ENCODE data around the gene RHOBTB3.
A peak's percentile ranks its signal among the peaks of the same experiment; 100 is the strongest.

The RHOBTB3 gene

GRCh38 chr5:95728494-95729114 is 2.5 kb upstream of the RHOBTB3 start:
- no peaks in the 10 kb centered on the region for H3K9me3 ChIP-seq (ENCODE audit: control insufficient read depth, insufficient read depth, low read length)
- peaks cover 62% of the 10 kb centered on the region for H3K27me3 ChIP-seq (ENCODE audit: control insufficient read depth, insufficient read depth, low read length)
- H3K36me3 ChIP-seq (ENCODE audit: control insufficient read depth, insufficient read depth, low read length): no peaks in the 10 kb centered on the region
- H3K4me1 ChIP-seq (ENCODE audit: control insufficient read depth, insufficient read depth, low read length): peaks cover 2% of the 10 kb centered on the region
- H3K4me3 ChIP-seq (ENCODE audit: low read depth, low read length): no peak overlapping the region
- H3K9ac ChIP-seq (ENCODE audit: low read depth, low read length): no peak overlapping the region

- Histone ChIP-seq H3K4me3 (ENCODE audit: low read depth, low read length) (no peak overlapping the region), H3K9ac (ENCODE audit: low read depth, low read length) (no peak overlapping the region), H3K27me3 (ENCODE audit: control insufficient read depth, insufficient read depth, low read length) (peaks cover 69% of the 10 kb centered on the region), H3K36me3 (ENCODE audit: control insufficient read depth, insufficient read depth, low read length) (no peaks in the 10 kb centered on the region), H3K4me1 (ENCODE audit: control insufficient read depth, insufficient read depth, low read length) (peaks cover 2% of the 10 kb centered on the region), H3K9me3 (ENCODE audit: control insufficient read depth, insufficient read depth, low read length) (no peaks in the 10 kb centered on the region)
These were observed 1.8 kb upstream of the RHOBTB3 start for GRCh38 chr5:95729115-95730010.

DNA sequence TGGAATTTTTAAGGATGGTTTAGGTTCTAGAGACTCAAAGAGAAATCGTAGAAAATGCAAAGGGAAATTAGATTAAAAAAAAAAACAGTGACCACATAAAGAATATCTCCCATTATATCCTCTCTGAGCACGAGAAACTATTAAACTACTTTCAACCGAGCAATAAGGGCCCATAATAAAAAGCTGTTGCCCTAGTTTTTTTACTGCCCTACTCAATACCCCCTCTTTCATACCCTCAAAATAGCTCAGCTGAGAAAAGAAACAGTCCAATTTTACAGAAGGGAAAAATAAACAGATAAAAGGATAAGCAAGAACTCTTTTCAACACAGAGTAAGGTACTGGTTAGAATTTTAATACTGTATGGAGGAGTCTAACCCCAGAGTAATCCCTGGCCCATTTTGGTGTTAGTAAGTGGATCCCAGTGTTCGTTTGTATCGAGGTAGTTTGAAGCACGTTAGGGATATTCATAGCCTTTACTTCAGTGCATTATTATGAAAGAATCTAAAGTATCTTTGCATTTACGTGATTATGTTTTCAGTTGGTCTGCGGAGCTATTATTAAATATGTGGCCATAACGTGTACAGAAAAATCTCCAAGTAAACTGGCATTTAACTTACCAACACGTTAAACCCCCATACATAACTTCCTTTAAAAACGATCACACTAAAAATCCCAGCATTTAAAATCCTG is 980 bp upstream of the RHOBTB3 start:
- peaks cover 2% of the 10 kb centered on the region for H3K4me1 ChIP-seq (ENCODE audit: control insufficient read depth, insufficient read depth, low read length)
- peaks cover 77% of the 10 kb centered on the region for H3K27me3 ChIP-seq (ENCODE audit: control insufficient read depth, insufficient read depth, low read length)
- H3K4me3 ChIP-seq (ENCODE audit: low read depth, low read length): peak overlapping the region; percentile 76
- H3K36me3 ChIP-seq (ENCODE audit: control insufficient read depth, insufficient read depth, low read length): no peaks in the 10 kb centered on the region
- H3K9me3 ChIP-seq (ENCODE audit: control insufficient read depth, insufficient read depth, low read length): no peaks in the 10 kb centered on the region
- H3K9ac ChIP-seq (ENCODE audit: low read depth, low read length): no peak overlapping the region

GRCh38 chr5:95731571-95732554 is 727 bp downstream of the RHOBTB3 start:
- Histone ChIP-seq H3K4me1 (ENCODE audit: control insufficient read depth, insufficient read depth, low read length) (peaks cover 2% of the 10 kb centered on the region), H3K36me3 (ENCODE audit: control insufficient read depth, insufficient read depth, low read length) (no peaks in the 10 kb centered on the region), H3K9ac (ENCODE audit: low read depth, low read length) (no peak overlapping the region), H3K9me3 (ENCODE audit: control insufficient read depth, insufficient read depth, low read length) (no peaks in the 10 kb centered on the region), H3K27me3 (ENCODE audit: control insufficient read depth, insufficient read depth, low read length) (peaks cover 76% of the 10 kb centered on the region), H3K4me3 (ENCODE audit: low read depth, low read length) (peak overlapping the region; percentile 76)

DNA sequence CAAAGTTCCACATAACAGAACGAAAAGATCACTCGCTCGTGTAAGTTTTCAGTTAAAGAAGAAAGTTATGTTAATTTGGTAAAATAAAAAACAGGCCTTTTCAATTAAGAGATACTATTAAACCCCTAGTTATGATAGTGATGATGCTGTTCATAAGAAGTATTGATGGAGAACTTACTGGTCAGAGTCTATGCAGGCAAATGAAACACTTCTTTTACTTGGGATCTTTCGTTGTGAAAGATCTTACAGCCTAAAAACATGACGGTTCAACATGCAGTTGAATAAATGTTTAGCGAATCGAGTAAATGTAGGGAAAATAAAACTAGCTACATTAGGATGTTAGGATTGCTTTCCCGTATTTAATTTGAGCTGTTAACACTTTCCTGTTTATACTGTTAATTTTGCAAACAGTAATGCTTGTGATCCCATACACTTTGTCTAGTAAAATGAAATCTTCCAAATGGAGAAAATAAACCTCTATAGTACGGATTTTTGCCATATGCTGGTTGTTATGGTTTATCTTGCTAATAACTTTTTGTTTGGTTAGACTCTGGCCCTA is 2.0 kb downstream of the RHOBTB3 start:
- H3K4me3 ChIP-seq (ENCODE audit: low read depth, low read length): no peak overlapping the region
- H3K4me1 ChIP-seq (ENCODE audit: control insufficient read depth, insufficient read depth, low read length): peaks cover 2% of the 10 kb centered on the region
- no peaks in the 10 kb centered on the region for H3K36me3 ChIP-seq (ENCODE audit: control insufficient read depth, insufficient read depth, low read length)
- H3K9ac ChIP-seq (ENCODE audit: low read depth, low read length): no peak overlapping the region
- H3K9me3 ChIP-seq (ENCODE audit: control insufficient read depth, insufficient read depth, low read length): no peaks in the 10 kb centered on the region
- peaks cover 66% of the 10 kb centered on the region for H3K27me3 ChIP-seq (ENCODE audit: control insufficient read depth, insufficient read depth, low read length)

DNA sequence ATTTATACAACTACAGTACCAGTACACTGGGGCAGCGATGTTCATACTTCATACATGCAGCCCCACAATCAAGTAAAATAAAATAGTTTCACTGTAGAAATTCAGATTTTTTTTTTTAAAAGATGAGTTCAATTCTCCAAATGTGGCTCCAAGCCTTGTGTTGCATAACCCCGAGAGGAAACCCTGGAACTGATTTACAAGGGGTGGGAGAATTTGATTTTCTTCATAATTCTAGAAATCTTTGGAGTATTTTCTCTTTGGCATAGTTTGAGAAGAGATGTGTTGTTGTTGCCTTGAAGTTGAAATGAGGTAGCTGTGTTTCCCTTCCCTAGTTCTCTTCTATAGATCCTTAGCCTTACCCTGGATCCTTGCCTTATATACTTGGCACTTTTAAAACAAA is 3.1 kb downstream of the RHOBTB3 start:
- H3K9me3 ChIP-seq (ENCODE audit: control insufficient read depth, insufficient read depth, low read length): no peaks in the 10 kb centered on the region
- no peaks in the 10 kb centered on the region for H3K36me3 ChIP-seq (ENCODE audit: control insufficient read depth, insufficient read depth, low read length)
- H3K9ac ChIP-seq (ENCODE audit: low read depth, low read length): no peak overlapping the region
- H3K27me3 ChIP-seq (ENCODE audit: control insufficient read depth, insufficient read depth, low read length): peaks cover 56% of the 10 kb centered on the region
- H3K4me1 ChIP-seq (ENCODE audit: control insufficient read depth, insufficient read depth, low read length): peaks cover 2% of the 10 kb centered on the region
- no peak overlapping the region for H3K4me3 ChIP-seq (ENCODE audit: low read depth, low read length)

DNA sequence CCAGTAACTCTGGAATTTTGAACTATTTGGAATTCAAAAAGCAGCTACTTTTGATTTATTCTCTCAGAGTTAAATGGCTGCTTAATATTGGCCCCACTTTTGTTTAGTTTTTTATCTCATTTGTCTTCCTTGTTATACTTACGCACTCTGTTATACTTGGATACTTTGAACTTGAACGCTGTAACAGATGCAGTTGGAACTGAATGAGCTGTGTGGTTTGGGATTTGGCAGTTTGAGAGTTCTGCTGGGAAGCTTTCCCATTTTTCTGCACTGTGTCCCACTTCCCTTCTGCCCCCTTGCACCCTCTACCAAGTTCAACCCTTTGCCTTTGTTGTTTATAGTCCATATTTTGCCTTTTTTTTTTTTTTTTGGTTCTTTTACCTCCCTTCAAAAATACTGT is 3.8 kb downstream of the RHOBTB3 start:
- no peak overlapping the region for H3K9ac ChIP-seq (ENCODE audit: low read depth, low read length)
- H3K36me3 ChIP-seq (ENCODE audit: control insufficient read depth, insufficient read depth, low read length): no peaks in the 10 kb centered on the region
- H3K9me3 ChIP-seq (ENCODE audit: control insufficient read depth, insufficient read depth, low read length): no peaks in the 10 kb centered on the region
- H3K27me3 ChIP-seq (ENCODE audit: control insufficient read depth, insufficient read depth, low read length): peaks cover 49% of the 10 kb centered on the region
- peaks cover 2% of the 10 kb centered on the region for H3K4me1 ChIP-seq (ENCODE audit: control insufficient read depth, insufficient read depth, low read length)
- no peak overlapping the region for H3K4me3 ChIP-seq (ENCODE audit: low read depth, low read length)

GRCh38 chr5:95735406-95735805 is 4.3 kb downstream of the RHOBTB3 start:
- Histone ChIP-seq H3K9ac (ENCODE audit: low read depth, low read length) (no peak overlapping the region), H3K4me1 (ENCODE audit: control insufficient read depth, insufficient read depth, low read length) (peaks cover 2% of the 10 kb centered on the region), H3K4me3 (ENCODE audit: low read depth, low read length) (no peak overlapping the region), H3K36me3 (ENCODE audit: control insufficient read depth, insufficient read depth, low read length) (no peaks in the 10 kb centered on the region), H3K9me3 (ENCODE audit: control insufficient read depth, insufficient read depth, low read length) (no peaks in the 10 kb centered on the region), H3K27me3 (ENCODE audit: control insufficient read depth, insufficient read depth, low read length) (peaks cover 44% of the 10 kb centered on the region)

DNA sequence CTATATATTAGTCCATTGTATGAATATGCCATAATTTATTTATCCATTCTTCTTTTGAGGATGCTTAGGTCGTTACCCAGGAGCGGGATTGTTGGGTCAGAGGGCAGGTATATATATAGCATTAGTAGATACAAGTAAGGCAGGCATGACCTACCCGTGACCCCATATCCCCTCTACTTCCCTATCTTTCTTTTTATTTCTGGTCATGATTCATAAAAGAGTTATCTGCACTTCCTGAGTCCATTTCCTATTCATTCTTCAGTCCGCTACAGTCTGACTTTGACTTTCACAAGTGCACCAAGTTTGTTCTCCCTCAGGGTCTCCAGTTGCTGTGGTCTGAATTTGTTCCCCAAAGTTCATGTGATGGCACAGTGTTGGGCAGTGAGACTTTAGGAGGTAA is 6.9 kb downstream of the RHOBTB3 start:
- no peaks in the 10 kb centered on the region for H3K36me3 ChIP-seq (ENCODE audit: control insufficient read depth, insufficient read depth, low read length)
- H3K4me1 ChIP-seq (ENCODE audit: control insufficient read depth, insufficient read depth, low read length): no peaks in the 10 kb centered on the region
- peaks cover 27% of the 10 kb centered on the region for H3K27me3 ChIP-seq (ENCODE audit: control insufficient read depth, insufficient read depth, low read length)
- no peak overlapping the region for H3K4me3 ChIP-seq (ENCODE audit: low read depth, low read length)
- no peaks in the 10 kb centered on the region for H3K9me3 ChIP-seq (ENCODE audit: control insufficient read depth, insufficient read depth, low read length)
- H3K9ac ChIP-seq (ENCODE audit: low read depth, low read length): no peak overlapping the region

DNA sequence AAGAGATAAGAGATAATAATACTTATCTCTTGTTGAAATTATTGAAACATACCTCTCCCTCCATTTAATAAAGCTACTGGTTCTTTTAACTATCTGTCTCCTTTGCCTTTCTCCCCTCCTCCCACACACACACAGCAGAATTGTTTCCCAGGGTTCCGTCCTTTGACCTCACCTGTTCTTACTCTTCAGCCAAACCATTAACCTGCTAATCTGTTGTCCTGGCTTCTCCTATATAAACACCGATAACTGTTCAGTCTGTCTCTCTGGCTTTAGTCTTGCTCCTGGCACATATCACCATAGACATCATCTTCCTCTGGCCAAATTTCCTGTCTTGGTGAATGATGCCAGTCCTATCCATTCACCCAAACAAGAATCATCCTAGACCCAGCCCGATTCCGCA is 7.7 kb downstream of the RHOBTB3 start:
- H3K36me3 ChIP-seq (ENCODE audit: control insufficient read depth, insufficient read depth, low read length): no peaks in the 10 kb centered on the region
- H3K4me1 ChIP-seq (ENCODE audit: control insufficient read depth, insufficient read depth, low read length): no peaks in the 10 kb centered on the region

DNA sequence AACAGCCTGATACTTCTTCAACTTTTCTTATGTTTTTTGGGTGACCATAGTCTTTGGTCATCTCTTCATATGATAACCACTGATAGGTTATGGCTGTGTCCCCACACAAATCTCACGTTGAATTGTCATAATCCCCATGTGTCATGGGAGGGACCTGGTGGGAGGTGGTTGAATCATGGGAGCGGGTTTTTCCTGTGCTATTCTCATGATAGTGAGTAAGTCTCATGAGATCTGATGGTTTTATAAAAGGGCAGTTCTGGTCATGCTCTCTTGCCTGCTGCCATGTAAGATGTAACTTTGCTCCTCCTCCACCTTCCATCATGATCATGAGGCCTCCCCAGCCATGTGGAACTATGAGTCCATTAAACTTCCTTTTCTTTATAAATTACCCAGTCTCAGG is 8.7 kb downstream of the RHOBTB3 start:
- H3K36me3 ChIP-seq (ENCODE audit: control insufficient read depth, insufficient read depth, low read length): no peaks in the 10 kb centered on the region
- no peaks in the 10 kb centered on the region for H3K4me1 ChIP-seq (ENCODE audit: control insufficient read depth, insufficient read depth, low read length)
- peaks cover 9% of the 10 kb centered on the region for H3K27me3 ChIP-seq (ENCODE audit: control insufficient read depth, insufficient read depth, low read length)
- no peaks in the 10 kb centered on the region for H3K9me3 ChIP-seq (ENCODE audit: control insufficient read depth, insufficient read depth, low read length)
- no peak overlapping the region for H3K9ac ChIP-seq (ENCODE audit: low read depth, low read length)
- H3K4me3 ChIP-seq (ENCODE audit: low read depth, low read length): no peak overlapping the region

More for the DNA sequence above, 7.7 kb downstream of the RHOBTB3 start:
- no peak overlapping the region for H3K9ac ChIP-seq (ENCODE audit: low read depth, low read length)
- H3K27me3 ChIP-seq (ENCODE audit: control insufficient read depth, insufficient read depth, low read length): peaks cover 19% of the 10 kb centered on the region
- H3K4me3 ChIP-seq (ENCODE audit: low read depth, low read length): no peak overlapping the region
- H3K9me3 ChIP-seq (ENCODE audit: control insufficient read depth, insufficient read depth, low read length): no peaks in the 10 kb centered on the region

All from iPS-15b (cell line).